Upper lobe of left lung (tissue), 6 donors: ENCODE data around the gene MNX1. TPM values are rescaled to one million over a fixed set of nuclear protein-coding genes. Genes with fewer than 3 reads are reported as not detected.
A peak's percentile ranks its signal among the peaks of the same experiment; 100 is the strongest.

Experiments
- ATAC-seq, 2 donors: fragments of 200-7000 bp; cut with Tn5 transposase; one replicate each; pipeline ENCODE4 v1.9.1; 2022; ENCODE audit warnings: mild to moderate bottlenecking in 2 of 2, moderate library complexity in 2 of 2; ENCODE audit not compliant: low FRiP score in 2 of 2
- DNase-seq, 2 donors: peaks; one replicate each; pipeline ENCODE4 v3.0.0-alpha.2; 2019 to 2020
- H3K27ac ChIP-seq, 4 donors: fragments of 200-600 bp; sonication (generic); one replicate each; pipeline ENCODE4 v1.5.1; 2016 to 2019
- H3K27me3 ChIP-seq, 4 donors: fragments of 200-600 bp; sonication (generic); one replicate each; pipeline ENCODE4 v1.5.1; 2017 to 2019
- H3K36me3 ChIP-seq, 4 donors: fragments of 200-600 bp; sonication (generic); one replicate each; pipeline ENCODE4 v1.5.1; 2016 to 2019
- H3K4me1 ChIP-seq, 4 donors: fragments of 200-600 bp; sonication (generic); one replicate each; pipeline ENCODE4 v1.5.1; 2018 to 2019
- H3K4me3 ChIP-seq, 4 donors: fragments of 200-600 bp; sonication (generic); one replicate each; pipeline ENCODE4 v1.5.1; 2017 to 2019; ENCODE audit warnings: mild to moderate bottlenecking in 2 of 4, moderate library complexity in 1 of 4
- H3K9me3 ChIP-seq, 4 donors: fragments of 200-600 bp; sonication (generic); one replicate each; pipeline ENCODE4 v1.5.1; 2018 to 2019
- EP300 ChIP-seq, 4 donors: sonication (generic); formaldehyde crosslinking; IDR thresholded peaks; one replicate each; pipeline ENCODE4 v1.5.1; 2017; ENCODE audit warnings: antibody characterized with exemption in 4 of 4, control low read depth in 2 of 4
- POLR2A ChIP-seq, 4 donors: fragments of 450-650 bp; IDR thresholded peaks; one replicate each; pipeline ENCODE4 v1.5.1; 2016 to 2017; ENCODE audit warnings: antibody characterized with exemption in 4 of 4, mild to moderate bottlenecking in 2 of 4
- POLR2AphosphoS5 ChIP-seq, 2 donors: sonication (generic); formaldehyde crosslinking; IDR thresholded peaks; one replicate each; pipeline ENCODE4 v1.5.1; 2017; ENCODE audit warnings: antibody characterized with exemption in 2 of 2
- WGBS, 2 donors: methylation state at CpG; one replicate each; pipeline ENCODE4 v1.1.5; 2017 to 2018; 5-methylcytosine and 5-hydroxymethylcytosine counted together
- total RNA-seq, 6 donors: library from RNA; depleted of rRNA in 4 of 6; stranded (reverse); fragments of >200 nt in 4 of 6; gene quantifications; one replicate each; pipeline versions ENCODE4 v1.1.0 to v1.2.1, GENCODE V29; 2016 to 2021
- TF ChIP-seq, protein P1 (sequence below), 6 experiments: fragments of 450-650 bp in 4 of 6; fragments of 200-600 bp in 2 of 6; sonication (generic) in 2 of 6; IDR thresholded peaks; one replicate each; pipeline ENCODE4 v1.5.1; 2016 to 2019; ENCODE audit warnings: antibody characterized with exemption in 6 of 6
- donor health status: DM: no; HTN: no; CAD: no; lungs with moderate emphysema.
- donor health status: DM: no; HTN: yes; CAD: no; lungs with severe emphysema.

The MNX1 gene
- total RNA-seq, 6 donors from 2014 or later: 0.46 to 1.5 (median 0.98) TPM; not detected in 3

DNA sequence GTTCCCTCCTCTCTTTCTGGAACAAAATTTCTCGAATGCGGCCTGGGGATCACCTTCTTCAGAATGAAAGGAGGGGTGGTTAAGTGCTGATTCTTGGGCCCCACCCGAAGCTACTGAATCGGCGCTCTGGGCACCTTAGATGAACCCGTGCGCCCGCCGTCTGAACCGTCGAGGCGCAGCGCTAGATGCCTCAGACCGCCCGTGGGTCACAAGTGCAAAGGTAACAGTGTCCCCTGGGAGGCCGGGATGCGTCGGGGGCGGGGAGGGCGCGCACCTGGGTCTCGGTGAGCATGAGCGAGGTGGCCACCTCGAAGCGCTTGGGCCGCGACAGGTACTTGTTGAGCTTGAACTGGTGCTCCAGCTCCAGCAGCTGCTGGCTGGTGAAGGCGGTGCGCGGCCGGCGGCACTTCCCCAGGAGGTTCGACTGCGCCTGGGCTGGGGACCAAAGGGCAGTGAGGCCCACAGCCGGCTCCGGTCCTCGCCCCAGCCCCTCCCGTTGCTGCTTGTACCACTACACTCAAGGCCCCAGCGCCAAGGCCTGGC, 4.2 kb downstream of the MNX1 start:
- H3K4me1 ChIP-seq: peaks cover 29 to 57% (median 35%) of the 10 kb centered on the region in 4 donors
- H3K27me3 ChIP-seq: peaks cover 0 to 92% (median 52%) of the 10 kb centered on the region in 4 donors
- no peak overlapping the region for H3K27ac ChIP-seq
- no peaks in the 10 kb centered on the region for H3K36me3 ChIP-seq
- H3K9me3 ChIP-seq: no peaks in the 10 kb centered on the region
- WGBS, 2 donors: 12 to 27% methylated on average over 3 to 37 of the region's 39 CpGs
- no peak overlapping the region for H3K4me3 ChIP-seq
- ATAC-seq (no peak), DNase-seq (peak in 1 of 2 donors; percentile 79)
- TF ChIP-seq POLR2A (IDR thresholded peaks at IDR 0.05) (no peak), EP300 (IDR thresholded peaks at IDR 0.05) (no peak), POLR2AphosphoS5 (IDR thresholded peaks at IDR 0.05) (no peak)
- TF ChIP-seq, protein P1, sequence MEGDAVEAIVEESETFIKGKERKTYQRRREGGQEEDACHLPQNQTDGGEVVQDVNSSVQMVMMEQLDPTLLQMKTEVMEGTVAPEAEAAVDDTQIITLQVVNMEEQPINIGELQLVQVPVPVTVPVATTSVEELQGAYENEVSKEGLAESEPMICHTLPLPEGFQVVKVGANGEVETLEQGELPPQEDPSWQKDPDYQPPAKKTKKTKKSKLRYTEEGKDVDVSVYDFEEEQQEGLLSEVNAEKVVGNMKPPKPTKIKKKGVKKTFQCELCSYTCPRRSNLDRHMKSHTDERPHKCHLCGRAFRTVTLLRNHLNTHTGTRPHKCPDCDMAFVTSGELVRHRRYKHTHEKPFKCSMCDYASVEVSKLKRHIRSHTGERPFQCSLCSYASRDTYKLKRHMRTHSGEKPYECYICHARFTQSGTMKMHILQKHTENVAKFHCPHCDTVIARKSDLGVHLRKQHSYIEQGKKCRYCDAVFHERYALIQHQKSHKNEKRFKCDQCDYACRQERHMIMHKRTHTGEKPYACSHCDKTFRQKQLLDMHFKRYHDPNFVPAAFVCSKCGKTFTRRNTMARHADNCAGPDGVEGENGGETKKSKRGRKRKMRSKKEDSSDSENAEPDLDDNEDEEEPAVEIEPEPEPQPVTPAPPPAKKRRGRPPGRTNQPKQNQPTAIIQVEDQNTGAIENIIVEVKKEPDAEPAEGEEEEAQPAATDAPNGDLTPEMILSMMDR (IDR thresholded peaks at IDR 0.05): no peak

DNA sequence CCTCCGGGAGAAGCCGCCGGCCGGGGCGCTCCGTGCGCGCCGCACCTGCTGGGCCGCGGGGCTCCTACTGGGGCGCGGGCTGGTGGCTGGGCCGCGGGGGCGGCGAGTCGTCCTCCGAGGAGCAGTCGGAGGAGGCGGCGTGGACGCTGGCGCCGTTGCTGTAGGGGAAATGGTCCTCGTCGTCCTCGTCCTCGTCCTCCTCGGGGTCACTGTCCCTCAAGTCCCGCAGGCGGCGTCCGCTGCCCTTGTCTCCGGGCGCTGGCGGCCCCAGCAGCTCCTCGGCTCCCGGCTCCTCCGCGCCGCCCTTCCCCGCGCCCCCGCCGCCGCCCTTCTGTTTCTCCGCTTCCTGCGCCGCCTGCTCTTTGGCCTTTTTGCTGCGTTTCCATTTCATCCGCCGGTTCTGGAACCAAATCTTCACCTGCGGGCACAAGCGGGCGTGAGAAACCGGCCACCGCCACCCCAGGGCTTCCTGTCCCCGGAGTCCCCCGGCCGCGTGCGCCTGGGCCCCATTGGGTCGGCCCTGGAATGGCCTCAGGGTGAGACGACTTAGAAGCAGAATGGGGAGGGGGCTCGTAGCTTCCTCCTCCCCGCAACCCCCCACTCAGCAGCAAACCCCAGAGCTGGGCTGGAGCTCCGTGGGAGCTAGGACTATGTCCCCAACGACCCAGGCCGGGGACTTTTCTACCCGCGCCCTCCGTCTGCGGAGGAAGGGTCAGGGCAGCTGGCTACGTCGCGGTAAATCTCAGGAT, 4.8 kb downstream of the MNX1 start:
- Histone ChIP-seq H3K27me3 (peaks cover 0 to 91% (median 50%) of the 10 kb centered on the region in 4 donors), H3K27ac (no peak overlapping the region), H3K4me3 (peak overlapping the region in 2 of 4 donors; percentile 5 to 13), H3K9me3 (no peaks in the 10 kb centered on the region), H3K36me3 (no peaks in the 10 kb centered on the region), H3K4me1 (peaks cover 26 to 56% (median 31%) of the 10 kb centered on the region in 4 donors)
- DNase-seq (peak in 1 of 2 donors; percentile 82), ATAC-seq (no peak)
- no peak for TF ChIP-seq POLR2AphosphoS5 (IDR thresholded peaks at IDR 0.05)
- no peak for TF ChIP-seq POLR2A (IDR thresholded peaks at IDR 0.05)
- no peak for TF ChIP-seq EP300 (IDR thresholded peaks at IDR 0.05)
- TF ChIP-seq, protein P1 (IDR thresholded peaks at IDR 0.05): no peak
- WGBS, 2 donors: 16 to 35% methylated on average over 30 to 51 of the region's 77 CpGs

DNA sequence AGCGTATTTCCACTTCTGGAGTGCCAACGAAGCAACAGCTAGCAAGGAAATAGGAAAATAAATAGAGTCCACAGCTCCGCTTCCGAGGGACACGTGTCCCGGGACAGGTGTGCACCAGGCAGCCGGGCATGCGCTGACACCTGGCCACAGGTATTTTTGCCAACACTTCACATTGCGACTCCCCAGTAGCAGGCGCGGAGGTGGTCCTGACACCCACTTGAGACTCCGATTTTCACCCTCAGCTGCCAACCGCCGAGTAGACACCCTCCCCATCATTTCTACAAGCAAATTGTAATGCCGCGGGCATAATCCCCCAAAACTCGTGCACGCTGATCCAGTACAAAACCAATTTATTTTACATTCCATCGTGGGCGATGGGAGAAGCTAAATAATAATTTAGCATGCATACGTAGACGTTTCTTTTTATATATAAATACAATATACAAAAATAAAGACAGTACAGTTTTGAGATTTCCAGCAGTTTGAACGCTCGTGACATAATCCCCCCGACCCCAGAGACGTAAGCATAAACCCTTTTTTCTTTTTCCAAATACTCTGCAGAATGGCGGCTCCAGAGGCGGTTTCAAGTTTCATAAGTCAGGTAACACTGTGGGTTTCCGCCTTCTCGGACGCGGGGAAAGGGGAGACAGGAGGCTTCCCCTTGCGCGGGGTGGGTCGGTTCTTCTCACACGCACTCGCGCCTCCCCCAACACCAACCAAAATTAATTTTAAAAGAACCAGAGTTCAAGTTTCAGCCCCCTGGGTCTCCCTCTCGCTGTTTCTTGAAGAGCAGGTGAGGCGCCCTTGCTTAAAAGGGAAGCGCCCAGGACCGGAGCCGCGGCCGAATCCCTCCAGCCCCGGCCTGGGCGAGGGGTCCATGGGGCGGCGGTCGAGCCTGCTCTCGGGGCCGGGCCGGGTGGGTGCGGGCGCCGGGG, 5.7 kb downstream of the MNX1 start:
- Histone ChIP-seq H3K4me1 (peaks cover 29 to 57% (median 34%) of the 10 kb centered on the region in 4 donors), H3K4me3 (peak overlapping the region in 1 of 4 donors; percentile 13), H3K9me3 (no peaks in the 10 kb centered on the region), H3K36me3 (no peaks in the 10 kb centered on the region), H3K27ac (no peak overlapping the region), H3K27me3 (peaks cover 0 to 92% (median 50%) of the 10 kb centered on the region in 4 donors)
- ATAC-seq (no peak), DNase-seq (peak in 1 of 2 donors; percentile 31)
- WGBS, 2 donors: 7 to 13% methylated on average over 30 to 39 of the region's 56 CpGs
- TF ChIP-seq, protein P1 (IDR thresholded peaks at IDR 0.05): no peak
- no peak for TF ChIP-seq EP300 (IDR thresholded peaks at IDR 0.05)

DNA sequence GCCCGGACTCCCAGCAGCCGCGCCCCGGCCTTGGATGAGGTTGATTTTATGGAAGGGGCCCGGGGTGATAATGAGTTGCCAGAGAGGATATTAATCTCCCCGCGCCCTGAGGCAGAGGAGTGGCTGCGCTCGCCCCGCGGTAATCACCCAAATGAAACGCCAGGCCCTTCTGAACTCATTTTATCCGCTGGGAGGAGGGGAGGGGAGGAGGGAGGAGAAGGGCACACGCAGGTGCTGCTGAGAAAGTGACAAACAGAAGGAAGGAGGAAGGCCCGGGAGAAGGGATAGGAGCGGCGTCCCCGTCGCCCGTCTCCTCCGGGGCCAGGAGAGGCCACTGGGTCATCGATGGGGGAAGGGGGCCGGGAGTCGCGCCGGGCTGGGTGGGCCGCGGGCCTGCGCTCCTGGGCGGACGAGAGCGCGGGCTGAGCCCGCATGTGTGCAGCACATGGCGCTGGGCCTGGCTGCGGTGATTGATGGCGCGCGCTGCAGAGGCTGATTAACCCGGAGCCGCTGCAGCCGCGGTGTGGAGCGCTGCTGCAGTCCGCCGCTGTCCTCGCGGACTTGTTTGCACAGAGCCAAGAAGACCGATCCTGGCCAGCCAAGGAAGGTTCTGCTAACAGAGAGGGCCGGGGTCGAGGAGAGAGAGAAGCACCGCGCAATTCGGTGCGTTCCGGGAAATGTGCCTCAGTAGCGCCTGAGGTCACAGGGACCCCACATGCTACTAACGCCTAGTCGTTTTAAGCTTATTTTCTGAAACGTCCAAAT, 6.5 kb downstream of the MNX1 start:
- H3K4me1 ChIP-seq: peaks cover 24 to 60% (median 38%) of the 10 kb centered on the region in 4 donors
- TF ChIP-seq, protein P1 (IDR thresholded peaks at IDR 0.05): no peak
- no peak for TF ChIP-seq POLR2AphosphoS5 (IDR thresholded peaks at IDR 0.05)
- TF ChIP-seq EP300 (IDR thresholded peaks at IDR 0.05): no peak
- TF ChIP-seq POLR2A (IDR thresholded peaks at IDR 0.05): no peak
- WGBS, 2 donors: 5 to 15% methylated on average over 31 to 55 of the region's 60 CpGs
- ATAC-seq (peak in 1 of 2 donors; percentile 18), DNase-seq (peak in 1 of 2 donors; percentile 77)
- H3K27me3 ChIP-seq: peaks cover 0 to 90% (median 49%) of the 10 kb centered on the region in 4 donors
- no peak overlapping the region for H3K4me3 ChIP-seq
- no peaks in the 10 kb centered on the region for H3K36me3 ChIP-seq
- no peaks in the 10 kb centered on the region for H3K9me3 ChIP-seq
- no peak overlapping the region for H3K27ac ChIP-seq
